ENCODE results near the gene CALHM1.

CALHM1 gene

GRCh38 chr10:103415581-103415980 lies 43.1 kb downstream of the CALHM1 start:
- H3K27me3 ChIP-seq (ENCODE audit: control insufficient read depth, insufficient read depth, low read length, poor library complexity, severe bottlenecking), result no peaks in the 10 kb centered on the region
- H3K4me3 ChIP-seq (ENCODE audit: insufficient read depth, low read depth, low read length), result no peak overlapping the region
- no peaks in the 10 kb centered on the region for H3K9me3 ChIP-seq (ENCODE audit: control insufficient read depth, low read length)
- peaks cover 77% of the 10 kb centered on the region for H3K36me3 ChIP-seq (ENCODE audit: control insufficient read depth, insufficient read depth, low read length)
- H3K27ac ChIP-seq (ENCODE audit: insufficient read depth, low read depth, low read length, poor library complexity, severe bottlenecking), result no peak overlapping the region
- H3K4me1 ChIP-seq (ENCODE audit: control insufficient read depth, insufficient read depth, low read length), result no peaks in the 10 kb centered on the region
- WGBS, 2 experiments, result 96 to 97% methylated on average over 8 of the region's 8 CpGs

DNA sequence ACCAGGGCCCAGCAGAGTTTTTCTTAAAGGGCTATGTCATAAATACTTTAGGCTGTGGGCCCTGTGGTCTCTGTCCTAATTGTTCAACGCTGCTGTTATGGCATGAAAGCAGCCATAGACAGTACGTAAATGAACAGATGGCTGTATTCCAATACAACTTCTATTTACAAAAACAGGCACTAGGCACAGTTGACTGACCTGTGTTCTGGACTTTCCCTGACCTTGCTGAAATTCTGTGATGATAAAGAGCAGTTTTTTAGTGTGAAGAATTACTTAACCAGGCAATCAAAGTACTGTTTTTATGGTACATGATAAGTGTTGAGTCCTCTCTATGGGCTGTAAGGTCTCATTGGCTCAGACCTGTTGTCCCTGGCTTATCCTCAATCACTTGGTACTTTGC lies 45.1 kb downstream of the CALHM1 start:
- Histone ChIP-seq H3K36me3 (ENCODE audit: control insufficient read depth, insufficient read depth, low read length) (peaks cover 69% of the 10 kb centered on the region), H3K27me3 (ENCODE audit: control insufficient read depth, insufficient read depth, low read length, poor library complexity, severe bottlenecking) (no peaks in the 10 kb centered on the region), H3K27ac (ENCODE audit: insufficient read depth, low read depth, low read length, poor library complexity, severe bottlenecking) (no peak overlapping the region), H3K4me3 (ENCODE audit: insufficient read depth, low read depth, low read length) (no peak overlapping the region), H3K4me1 (ENCODE audit: control insufficient read depth, insufficient read depth, low read length) (no peaks in the 10 kb centered on the region), H3K9me3 (ENCODE audit: control insufficient read depth, low read length) (no peaks in the 10 kb centered on the region)
- WGBS, 2 experiments, result 96% methylated on average over 2 of the region's 2 CpGs
